PC-3 (cell line): ENCODE data around the gene FRRS1L. TPM values are rescaled to one million over a fixed set of nuclear protein-coding genes. Genes with fewer than 3 reads are reported as not detected.

Experiments
- ATAC-seq: fragments of 200-7000 bp; cut with Tn5 transposase; 2 replicates; pipeline ENCODE4 v1.9.1; 2020; ENCODE audit warnings: mild to moderate bottlenecking, moderate library complexity
- BruUV-seq: library from RNA; stranded (reverse); fragments of 400-500 nt; replicated peaks from 2 replicates; lab custom pipeline; 2021; lab: Mats Ljungman, UMichigan
- CTCF ChIA-PET: fragments of 300-600 bp; sonication (Branson Sonifier 250); formaldehyde crosslinking; loops from one replicate; lab custom pipeline; 2022; ENCODE audit warnings: antibody characterized with exemption; lab: Charles Lee
- POLR2A ChIA-PET: fragments of 300-600 bp; sonication (Branson Sonifier 250); formaldehyde crosslinking; loops from one replicate; lab custom pipeline; 2022; ENCODE audit warnings: antibody characterized with exemption; ENCODE audit not compliant: unreplicated experiment; lab: Charles Lee
- DNase-seq: peaks from one replicate; pipeline ENCODE4 v3.0.0-alpha.2; 2015
- H2AFZ ChIP-seq: fragments of 300-600 bp; sonication (generic); 2 replicates; pipeline ENCODE4 v1.6.0; 2016; ENCODE audit warnings: antibody characterized with exemption, low read length
- H3F3A ChIP-seq: fragments of 300-600 bp; sonication (generic); one replicate; pipeline ENCODE4 v1.6.0; 2017; ENCODE audit warnings: antibody characterized with exemption, low read length, control low read depth, mild to moderate bottlenecking; ENCODE audit not compliant: unreplicated experiment
- H3K27ac ChIP-seq: fragments of 300-600 bp; sonication (generic); 2 replicates; pipeline ENCODE4 v1.5.1; 2016; ENCODE audit warnings: mild to moderate bottlenecking, low read length
- H3K27me3 ChIP-seq: fragments of 300-600 bp; sonication (generic); 2 replicates; pipeline ENCODE4 v1.6.1; 2016; ENCODE audit warnings: low read length, mixed read lengths
- H3K36me3 ChIP-seq: fragments of 300-600 bp; sonication (generic); 2 replicates; pipeline ENCODE4 v1.6.1; 2016; ENCODE audit warnings: low read depth, mixed run types, low read length, mixed read lengths
- H3K4me1 ChIP-seq: fragments of 300-600 bp; sonication (generic); 2 replicates; pipeline ENCODE4 v1.5.1; 2016; ENCODE audit warnings: low read length; ENCODE audit not compliant: insufficient read depth
- H3K4me2 ChIP-seq: fragments of 300-600 bp; sonication (generic); 2 replicates; pipeline ENCODE4 v1.6.0; 2016; ENCODE audit warnings: low read length
- H3K4me3 ChIP-seq: fragments of 300-600 bp; sonication (generic); 2 replicates; pipeline ENCODE4 v1.5.1; 2016; ENCODE audit warnings: mild to moderate bottlenecking, low read length, mixed read lengths
- H3K79me2 ChIP-seq: fragments of 300-600 bp; sonication (generic); 2 replicates; pipeline ENCODE4 v1.6.1; 2017; ENCODE audit warnings: low read length, mixed read lengths
- H3K9ac ChIP-seq: fragments of 300-600 bp; sonication (generic); 2 replicates; pipeline ENCODE4 v1.6.0; 2016; ENCODE audit warnings: mild to moderate bottlenecking, low read length
- H3K9me2 ChIP-seq: fragments of 300-600 bp; sonication (generic); replicated peaks from 2 replicates; pipeline ENCODE4 v1.6.1; 2016; ENCODE audit warnings: mixed run types, low read length, mixed read lengths
- H3K9me3 ChIP-seq: fragments of 300-600 bp; sonication (generic); 2 replicates; pipeline ENCODE4 v1.6.1; 2016; ENCODE audit warnings: low read length, mixed read lengths
- H4K20me1 ChIP-seq: fragments of 300-600 bp; sonication (generic); 2 replicates; pipeline ENCODE4 v1.6.1; 2016; ENCODE audit warnings: low read length, mixed read lengths
- CTCF ChIP-seq: fragments of 300-600 bp; sonication (generic); conservative IDR thresholded peaks from 2 replicates; pipeline ENCODE4 v1.5.1; 2017; ENCODE audit warnings: antibody characterized with exemption, low read depth, mild to moderate bottlenecking, low read length
- EZH2 ChIP-seq: fragments of 300-600 bp; sonication (generic); IDR thresholded peaks from one replicate; pipeline ENCODE4 v1.6.1; 2017; ENCODE audit warnings: antibody characterized with exemption, mild to moderate bottlenecking, low read length; ENCODE audit not compliant: unreplicated experiment
- EZH2phosphoT487 ChIP-seq: fragments of 300-600 bp; sonication (generic); IDR thresholded peaks from 2 replicates; pipeline ENCODE4 v1.6.1; 2018; ENCODE audit warnings: mild to moderate bottlenecking, antibody characterized with exemption, low read length, borderline replicate concordance
- intact Hi-C: fragments of 100-400 bp; cut with micrococcal nuclease; formaldehyde crosslinking; loops from 2 replicates; pipeline ENCODE4 v1.9.0; 2023
- total RNA-seq: library from RNA; depleted of rRNA; stranded (reverse); fragments of >200 nt; gene quantifications from 2 replicates; pipeline ENCODE4 v1.2.3, GENCODE V29; 2014

Gene FRRS1L
- total RNA-seq, 1 experiment from 2014 or later, result not detected

- no peak overlapping the region for H3K4me3 ChIP-seq
- TF ChIP-seq CTCF (no peak), EZH2phosphoT487 (no peak), EZH2 (no peak)
- H3K4me1 ChIP-seq, result peaks cover 5% of the 10 kb centered on the region
- no peaks in the 10 kb centered on the region for H3K36me3 ChIP-seq
- H3F3A ChIP-seq, result no peaks in the 10 kb centered on the region
- no peak overlapping the region for H3K27ac ChIP-seq
- H3K9ac ChIP-seq, result no peak overlapping the region
- ChIA-PET CTCF (no interaction called here), POLR2A (no interaction called here)
- no peak overlapping the region for H3K4me2 ChIP-seq
- intact Hi-C loops, result no loop called here
- H4K20me1 ChIP-seq, result no peaks in the 10 kb centered on the region
- no peak for ATAC-seq
- DNase-seq, result no peak
- H3K27me3 ChIP-seq, result no peaks in the 10 kb centered on the region
- no TSS peak for BruUV-seq
- H3K79me2 ChIP-seq, result peaks cover 6% of the 10 kb centered on the region
- no peak overlapping the region for H2AFZ ChIP-seq
- no peaks in the 10 kb centered on the region for H3K9me3 ChIP-seq
- no peaks in the 10 kb centered on the region for H3K9me2 ChIP-seq
Observed at GRCh38 chr9:109124121-109124520, 42.9 kb downstream of the FRRS1L start.

- Histone ChIP-seq H3K79me2 (peaks cover 18% of the 10 kb centered on the region), H3F3A (no peaks in the 10 kb centered on the region), H3K4me3 (no peak overlapping the region), H3K9me2 (no peaks in the 10 kb centered on the region), H3K4me2 (no peak overlapping the region), H3K27ac (no peak overlapping the region), H3K4me1 (peaks cover 5% of the 10 kb centered on the region), H3K36me3 (no peaks in the 10 kb centered on the region), H4K20me1 (peaks cover 9% of the 10 kb centered on the region), H3K9me3 (no peaks in the 10 kb centered on the region), H2AFZ (no peak overlapping the region), H3K27me3 (no peaks in the 10 kb centered on the region), H3K9ac (no peak overlapping the region)
- BruUV-seq, result no TSS peak
- intact Hi-C loops, result no loop called here
- TF ChIP-seq EZH2phosphoT487 (no peak), CTCF (no peak), EZH2 (no peak)
- POLR2A ChIA-PET, result no interaction called here
- no peak for DNase-seq
- CTCF ChIA-PET, result no interaction called here
- no peak for ATAC-seq
Observed at GRCh38 chr9:109122726-109123621, 44.1 kb downstream of the FRRS1L start.

- Histone ChIP-seq H3K27ac (no peak overlapping the region), H3K36me3 (no peaks in the 10 kb centered on the region), H3K9ac (no peak overlapping the region), H4K20me1 (peaks cover 14% of the 10 kb centered on the region), H3K4me1 (peaks cover 10% of the 10 kb centered on the region), H3K9me2 (no peaks in the 10 kb centered on the region), H3K9me3 (no peaks in the 10 kb centered on the region), H3K4me3 (no peak overlapping the region), H3K4me2 (no peak overlapping the region), H3F3A (no peaks in the 10 kb centered on the region), H2AFZ (no peak overlapping the region), H3K27me3 (no peaks in the 10 kb centered on the region), H3K79me2 (peaks cover 35% of the 10 kb centered on the region)
- DNase-seq (no peak), ATAC-seq (no peak)
- ChIA-PET POLR2A (no interaction called here), CTCF (no interaction called here)
- intact Hi-C loops, result no loop called here
- no TSS peak for BruUV-seq
- TF ChIP-seq CTCF (no peak), EZH2 (no peak), EZH2phosphoT487 (no peak)
Observed at GRCh38 chr9:109121232-109121796, 45.7 kb downstream of the FRRS1L start.
